Mesenchymal stem cell (in vitro differentiated cells and primary cell): ENCODE measurements around the gene TRIM66.

Source experiments
- DNase-seq: peaks from one replicate; pipeline ENCODE4 v3.0.0-alpha.2; 2013
- H2AFZ ChIP-seq: one replicate; pipeline ENCODE4 v1.6.1; 2013; ENCODE audit warnings: low read depth, mild to moderate bottlenecking, control low read depth, inconsistent platforms, low read length, moderate library complexity
- H2AK5ac ChIP-seq: 2 replicates; pipeline ENCODE4 v1.6.1; 2013; ENCODE audit warnings: low read length, moderate library complexity, mild to moderate bottlenecking, inconsistent platforms; ENCODE audit not compliant: severe bottlenecking
- H2BK120ac ChIP-seq: one replicate; pipeline ENCODE4 v1.6.1; 2013; ENCODE audit warnings: low read depth, mild to moderate bottlenecking, inconsistent platforms, low read length, moderate library complexity
- H2BK12ac ChIP-seq, 2 experiments: one replicate each; pipeline ENCODE4 v1.6.1; 2013; ENCODE audit warnings: inconsistent platforms in 2 of 2, low read length in 2 of 2, mild to moderate bottlenecking in 2 of 2, moderate library complexity in 2 of 2, control low read depth in 1 of 2
- H2BK15ac ChIP-seq: one replicate; pipeline ENCODE4 v1.6.1; 2013; ENCODE audit warnings: mild to moderate bottlenecking, low read depth, inconsistent platforms; ENCODE audit not compliant: poor library complexity, severe bottlenecking
- H2BK5ac ChIP-seq: 2 replicates; pipeline ENCODE4 v1.6.1; 2013; ENCODE audit warnings: low read depth, mild to moderate bottlenecking, low read length, control low read depth, inconsistent platforms; ENCODE audit not compliant: poor library complexity, severe bottlenecking
- H3K14ac ChIP-seq, 2 experiments: one replicate each; pipeline ENCODE4 v1.6.1; 2013; ENCODE audit warnings: inconsistent platforms in 2 of 2, low read length in 2 of 2, control low read depth in 1 of 2, mild to moderate bottlenecking in 1 of 2, moderate library complexity in 1 of 2
- H3K18ac ChIP-seq, 2 experiments: one replicate each; pipeline ENCODE4 v1.6.1; 2013; ENCODE audit warnings: inconsistent platforms in 2 of 2, low read length in 2 of 2, control low read depth in 1 of 2, low read depth in 1 of 2, mild to moderate bottlenecking in 1 of 2
- H3K23ac ChIP-seq, 2 experiments: one replicate each; pipeline ENCODE4 v1.6.1; 2013; ENCODE audit warnings: inconsistent platforms in 2 of 2, low read length in 2 of 2, mild to moderate bottlenecking in 2 of 2, moderate library complexity in 2 of 2, control low read depth in 1 of 2
- H3K27ac ChIP-seq: 2 replicates; pipeline ENCODE4 v1.5.1; 2013; ENCODE audit warnings: mild to moderate bottlenecking, moderate library complexity, low read length, control low read depth, inconsistent platforms; ENCODE audit not compliant: poor library complexity, severe bottlenecking
- H3K27me3 ChIP-seq, 2 experiments: 2 replicates each; pipeline versions ENCODE4 v1.6.1 to v1.7.0; 2013; ENCODE audit warnings: low read length in 2 of 2, mild to moderate bottlenecking in 2 of 2, moderate library complexity in 2 of 2, control low read depth in 1 of 2, inconsistent platforms in 1 of 2; ENCODE audit not compliant: control insufficient read depth in 1 of 2, insufficient read depth in 1 of 2
- H3K36me3 ChIP-seq, 2 experiments: 2 replicates each; pipeline versions ENCODE4 v1.6.1 to v1.7.0; 2013; ENCODE audit warnings: low read length in 2 of 2, control low read depth in 1 of 2, inconsistent platforms in 1 of 2, low read depth in 1 of 2, mild to moderate bottlenecking in 1 of 2; ENCODE audit not compliant: insufficient read depth in 2 of 2, control insufficient read depth in 1 of 2
- H3K4ac ChIP-seq, 2 experiments: one replicate each; pipeline ENCODE4 v1.6.1; 2013; ENCODE audit warnings: inconsistent platforms in 2 of 2, low read length in 2 of 2, mild to moderate bottlenecking in 2 of 2, moderate library complexity in 2 of 2, control low read depth in 1 of 2, low read depth in 1 of 2
- H3K4me1 ChIP-seq: 2 replicates; pipeline ENCODE4 v1.6.1; 2013; ENCODE audit warnings: low read depth, low read length, control low read depth; ENCODE audit not compliant: control insufficient read depth, insufficient read depth
- H3K4me2 ChIP-seq: 2 replicates; pipeline ENCODE4 v1.6.1; 2013; ENCODE audit warnings: low read length, mild to moderate bottlenecking, inconsistent platforms; ENCODE audit not compliant: poor library complexity, severe bottlenecking
- H3K4me3 ChIP-seq, 2 experiments: 2 replicates each; pipeline versions ENCODE4 v1.5.1 to v1.7.0; 2013; ENCODE audit warnings: low read length in 2 of 2, mild to moderate bottlenecking in 2 of 2, control low read depth in 1 of 2, low read depth in 1 of 2; ENCODE audit not compliant: insufficient read depth in 1 of 2
- H3K79me1 ChIP-seq: replicated peaks from 2 replicates; pipeline ENCODE4 v1.6.1; 2013; ENCODE audit warnings: mild to moderate bottlenecking, control low read depth, low read length, inconsistent platforms; ENCODE audit not compliant: poor library complexity, severe bottlenecking
- H3K9ac ChIP-seq: 2 replicates; pipeline ENCODE4 v1.7.0; 2013; ENCODE audit warnings: mild to moderate bottlenecking, low read length, moderate library complexity
- H3K9me3 ChIP-seq: 2 replicates; pipeline ENCODE4 v1.7.0; 2013; ENCODE audit warnings: mild to moderate bottlenecking, low read length; ENCODE audit not compliant: control insufficient read depth
- H4K8ac ChIP-seq: one replicate; pipeline ENCODE4 v1.6.1; 2013; ENCODE audit warnings: inconsistent platforms, mild to moderate bottlenecking, low read length, moderate library complexity
- H4K91ac ChIP-seq: one replicate; pipeline ENCODE4 v1.6.1; 2013; ENCODE audit warnings: mild to moderate bottlenecking, low read length, inconsistent platforms
- WGBS: methylation state at CpG from one replicate; pipeline ENCODE4 v1.1.7; 2013; ENCODE audit warnings: mixed read lengths; 5-methylcytosine and 5-hydroxymethylcytosine counted together

TRIM66 gene

GRCh38 chr11:8640267-8640906 lies 42.1 kb downstream of the TRIM66 start:
- DNase-seq = no peak
- Histone ChIP-seq H2AK5ac (no peak overlapping the region), H3K9ac (no peak overlapping the region), H3K4me3 (no peak overlapping the region), H3K23ac (peak overlapping the region in 1 of 2 experiments; percentile 32), H4K8ac (no peak overlapping the region), H2BK15ac (no peak overlapping the region), H2BK12ac (no peak overlapping the region), H3K4ac (no peak overlapping the region), H3K79me1 (no peaks in the 10 kb centered on the region), H3K27ac (no peak overlapping the region), H4K91ac (no peak overlapping the region), H2AFZ (no peak overlapping the region), H3K18ac (no peak overlapping the region), H3K14ac (no peak overlapping the region), H2BK120ac (no peak overlapping the region), H3K36me3 (peaks cover 39 to 80% of the 10 kb centered on the region in 2 experiments), H2BK5ac (no peak overlapping the region), H3K4me1 (peaks cover 8% of the 10 kb centered on the region), H3K27me3 (no peaks in the 10 kb centered on the region), H3K4me2 (no peak overlapping the region), H3K9me3 (peaks cover 8% of the 10 kb centered on the region)
- WGBS = 45% methylated on average over 5 of the region's 5 CpGs

DNA sequence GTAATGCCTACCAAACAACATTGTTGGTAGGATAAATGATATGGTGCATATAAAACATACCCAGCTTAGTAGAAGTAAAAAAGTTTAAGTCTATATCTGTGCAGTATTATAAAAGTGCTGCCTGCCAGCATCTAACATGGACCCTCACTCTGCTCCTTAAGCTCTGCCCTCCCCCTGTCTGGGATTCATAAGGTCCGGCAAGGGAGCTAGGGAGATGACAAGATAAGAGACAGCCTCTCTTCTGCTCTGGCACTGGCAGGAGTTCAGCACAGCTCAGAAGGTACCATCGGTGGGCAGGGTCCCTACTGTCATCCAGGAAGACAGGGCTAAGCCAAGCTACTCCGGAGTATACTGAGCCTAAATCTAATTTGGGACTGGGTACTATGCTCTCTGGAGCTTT lies 42.8 kb downstream of the TRIM66 start:
- Histone ChIP-seq H3K27ac (no peak overlapping the region), H3K23ac (no peak overlapping the region), H3K14ac (no peak overlapping the region), H3K9me3 (peaks cover 10% of the 10 kb centered on the region), H3K4me1 (peaks cover 8% of the 10 kb centered on the region), H3K4me2 (no peak overlapping the region), H3K18ac (no peak overlapping the region), H3K36me3 (peaks cover 38 to 80% of the 10 kb centered on the region in 2 experiments), H2BK5ac (no peak overlapping the region), H2BK15ac (no peak overlapping the region), H2BK120ac (no peak overlapping the region), H2AK5ac (no peak overlapping the region), H3K4me3 (no peak overlapping the region), H2BK12ac (no peak overlapping the region), H4K8ac (no peak overlapping the region), H4K91ac (no peak overlapping the region), H3K79me1 (no peaks in the 10 kb centered on the region), H3K9ac (no peak overlapping the region), H3K4ac (no peak overlapping the region), H3K27me3 (no peaks in the 10 kb centered on the region), H2AFZ (no peak overlapping the region)
- 82% methylated on average over 3 of the region's 3 CpGs for WGBS
- no peak for DNase-seq

GRCh38 chr11:8638300-8638699 lies 44.2 kb downstream of the TRIM66 start:
- H4K8ac ChIP-seq = no peak overlapping the region
- H3K14ac ChIP-seq = peak overlapping the region in 1 of 2 experiments; percentile 9
- no peak overlapping the region for H3K18ac ChIP-seq
- H3K9me3 ChIP-seq = peaks cover 10% of the 10 kb centered on the region
- no peak overlapping the region for H4K91ac ChIP-seq
- H3K23ac ChIP-seq = no peak overlapping the region
- no peak overlapping the region for H3K4me3 ChIP-seq
- no peak overlapping the region for H2BK15ac ChIP-seq
- H3K4me1 ChIP-seq = peaks cover 8% of the 10 kb centered on the region
- no peak overlapping the region for H3K9ac ChIP-seq
- H3K4me2 ChIP-seq = no peak overlapping the region
- H2BK5ac ChIP-seq = no peak overlapping the region
- H3K4ac ChIP-seq = no peak overlapping the region
- DNase-seq = peak; percentile 14
- no peaks in the 10 kb centered on the region for H3K27me3 ChIP-seq
- no peak overlapping the region for H2AFZ ChIP-seq
- H3K36me3 ChIP-seq = peaks cover 47 to 84% of the 10 kb centered on the region in 2 experiments
- H2BK12ac ChIP-seq = no peak overlapping the region
- no peak overlapping the region for H2AK5ac ChIP-seq
- no peak overlapping the region for H2BK120ac ChIP-seq
- H3K27ac ChIP-seq = no peak overlapping the region
- no CpG with 5 or more reads among the region's 5 CpGs for WGBS
- no peaks in the 10 kb centered on the region for H3K79me1 ChIP-seq

- no peak overlapping the region for H3K4me3 ChIP-seq
- H3K4ac ChIP-seq = no peak overlapping the region
- H3K4me1 ChIP-seq = peaks cover 8% of the 10 kb centered on the region
- peaks cover 41 to 68% of the 10 kb centered on the region in 2 experiments for H3K36me3 ChIP-seq
- H3K27ac ChIP-seq = no peak overlapping the region
- WGBS = 96% methylated on average over 2 of the region's 2 CpGs
- no peak for DNase-seq
- no peak overlapping the region for H3K23ac ChIP-seq
- H2BK120ac ChIP-seq = no peak overlapping the region
- no peak overlapping the region for H3K4me2 ChIP-seq
- no peak overlapping the region for H2BK15ac ChIP-seq
- no peak overlapping the region for H4K91ac ChIP-seq
- H3K79me1 ChIP-seq = no peaks in the 10 kb centered on the region
- no peak overlapping the region for H2AFZ ChIP-seq
- no peak overlapping the region for H2AK5ac ChIP-seq
- no peaks in the 10 kb centered on the region for H3K27me3 ChIP-seq
- H3K9ac ChIP-seq = no peak overlapping the region
- peaks cover 10% of the 10 kb centered on the region for H3K9me3 ChIP-seq
- H3K14ac ChIP-seq = no peak overlapping the region
- H2BK5ac ChIP-seq = no peak overlapping the region
- no peak overlapping the region for H4K8ac ChIP-seq
- H2BK12ac ChIP-seq = no peak overlapping the region
- no peak overlapping the region for H3K18ac ChIP-seq
Measured at GRCh38 chr11:8636127-8636526, 46.3 kb downstream of the TRIM66 start.
